Measurements from ENCODE around the gene EIF4G3.
A peak's percentile ranks its signal among the peaks of the same experiment; 100 is the strongest.
"Not testable (repeated sequence)": the region's sequence is repeated elsewhere in the genome, so short reads cannot be mapped to it uniquely, and the experiment has no call there.

EIF4G3 gene

GRCh38 chr1:21152423-21153100, 24.1 kb downstream of the EIF4G3 start:
- DNase-seq: peak; percentile 43

GRCh38 chr1:21149855-21150432, 26.8 kb downstream of the EIF4G3 start:
- peak; percentile 98 for DNase-seq

- peak; percentile 54 for DNase-seq
Observed at GRCh38 chr1:21149430-21149854, 27.3 kb downstream of the EIF4G3 start.

GRCh38 chr1:21143752-21144151, 32.9 kb downstream of the EIF4G3 start:
- DNase-seq: no peak

GRCh38 chr1:21143138-21143537, 33.6 kb downstream of the EIF4G3 start:
- no peak for DNase-seq

- no peak for DNase-seq
Observed at GRCh38 chr1:21141030-21141429, 35.7 kb downstream of the EIF4G3 start.

GRCh38 chr1:21139601-21140000, 37.1 kb downstream of the EIF4G3 start:
- no peak for DNase-seq

- not testable (repeated sequence) for DNase-seq
Observed at GRCh38 chr1:21136344-21136743, 40.4 kb downstream of the EIF4G3 start.

GRCh38 chr1:21131200-21131599, 45.5 kb downstream of the EIF4G3 start:
- DNase-seq: no peak

- DNase-seq: no peak
Observed at GRCh38 chr1:21129407-21129806, 47.3 kb downstream of the EIF4G3 start.

- no peak for DNase-seq
Observed at GRCh38 chr1:21126324-21126723, 50.4 kb downstream of the EIF4G3 start.

GRCh38 chr1:21124846-21125245, 51.9 kb downstream of the EIF4G3 start:
- peak; percentile 80 for DNase-seq

GRCh38 chr1:21123287-21123948, 53.3 kb downstream of the EIF4G3 start:
- DNase-seq: no peak

GRCh38 chr1:21121764-21122471, 54.8 kb downstream of the EIF4G3 start:
- no peak for DNase-seq

GRCh38 chr1:21118167-21118566, 58.5 kb downstream of the EIF4G3 start:
- DNase-seq: no peak

- no peak for DNase-seq
Observed at GRCh38 chr1:21117597-21118001, 59.1 kb downstream of the EIF4G3 start.

- no peak for DNase-seq
Observed at GRCh38 chr1:21117159-21117558, 59.5 kb downstream of the EIF4G3 start.

GRCh38 chr1:21115098-21115760, 61.5 kb downstream of the EIF4G3 start:
- DNase-seq: no peak

GRCh38 chr1:21114431-21114830, 62.3 kb downstream of the EIF4G3 start:
- DNase-seq: no peak

GRCh38 chr1:21110163-21110562, 66.5 kb downstream of the EIF4G3 start:
- DNase-seq: no peak

- DNase-seq: no peak
Observed at GRCh38 chr1:21106709-21107108, 70.0 kb downstream of the EIF4G3 start.

- no peak for DNase-seq
Observed at GRCh38 chr1:21106238-21106637, 70.5 kb downstream of the EIF4G3 start.

GRCh38 chr1:21105807-21106206, 70.9 kb downstream of the EIF4G3 start:
- DNase-seq: no peak
